ENCODE data around the gene RGS10. TPM values are rescaled to one million over a fixed set of nuclear protein-coding genes. Genes with fewer than 3 reads are reported as not detected.

Gene RGS10
- total and polyA plus RNA-seq, 9 of the 15 experiments (the other 6 are each of a cell fraction or from before 2014, with no cell fraction given) = 31.9 to 123 (median 62.1) TPM

GRCh38 chr10:119477444-119477843 is 65.1 kb downstream of the RGS10 start (continued):
- TF ChIP-seq, protein P1, sequence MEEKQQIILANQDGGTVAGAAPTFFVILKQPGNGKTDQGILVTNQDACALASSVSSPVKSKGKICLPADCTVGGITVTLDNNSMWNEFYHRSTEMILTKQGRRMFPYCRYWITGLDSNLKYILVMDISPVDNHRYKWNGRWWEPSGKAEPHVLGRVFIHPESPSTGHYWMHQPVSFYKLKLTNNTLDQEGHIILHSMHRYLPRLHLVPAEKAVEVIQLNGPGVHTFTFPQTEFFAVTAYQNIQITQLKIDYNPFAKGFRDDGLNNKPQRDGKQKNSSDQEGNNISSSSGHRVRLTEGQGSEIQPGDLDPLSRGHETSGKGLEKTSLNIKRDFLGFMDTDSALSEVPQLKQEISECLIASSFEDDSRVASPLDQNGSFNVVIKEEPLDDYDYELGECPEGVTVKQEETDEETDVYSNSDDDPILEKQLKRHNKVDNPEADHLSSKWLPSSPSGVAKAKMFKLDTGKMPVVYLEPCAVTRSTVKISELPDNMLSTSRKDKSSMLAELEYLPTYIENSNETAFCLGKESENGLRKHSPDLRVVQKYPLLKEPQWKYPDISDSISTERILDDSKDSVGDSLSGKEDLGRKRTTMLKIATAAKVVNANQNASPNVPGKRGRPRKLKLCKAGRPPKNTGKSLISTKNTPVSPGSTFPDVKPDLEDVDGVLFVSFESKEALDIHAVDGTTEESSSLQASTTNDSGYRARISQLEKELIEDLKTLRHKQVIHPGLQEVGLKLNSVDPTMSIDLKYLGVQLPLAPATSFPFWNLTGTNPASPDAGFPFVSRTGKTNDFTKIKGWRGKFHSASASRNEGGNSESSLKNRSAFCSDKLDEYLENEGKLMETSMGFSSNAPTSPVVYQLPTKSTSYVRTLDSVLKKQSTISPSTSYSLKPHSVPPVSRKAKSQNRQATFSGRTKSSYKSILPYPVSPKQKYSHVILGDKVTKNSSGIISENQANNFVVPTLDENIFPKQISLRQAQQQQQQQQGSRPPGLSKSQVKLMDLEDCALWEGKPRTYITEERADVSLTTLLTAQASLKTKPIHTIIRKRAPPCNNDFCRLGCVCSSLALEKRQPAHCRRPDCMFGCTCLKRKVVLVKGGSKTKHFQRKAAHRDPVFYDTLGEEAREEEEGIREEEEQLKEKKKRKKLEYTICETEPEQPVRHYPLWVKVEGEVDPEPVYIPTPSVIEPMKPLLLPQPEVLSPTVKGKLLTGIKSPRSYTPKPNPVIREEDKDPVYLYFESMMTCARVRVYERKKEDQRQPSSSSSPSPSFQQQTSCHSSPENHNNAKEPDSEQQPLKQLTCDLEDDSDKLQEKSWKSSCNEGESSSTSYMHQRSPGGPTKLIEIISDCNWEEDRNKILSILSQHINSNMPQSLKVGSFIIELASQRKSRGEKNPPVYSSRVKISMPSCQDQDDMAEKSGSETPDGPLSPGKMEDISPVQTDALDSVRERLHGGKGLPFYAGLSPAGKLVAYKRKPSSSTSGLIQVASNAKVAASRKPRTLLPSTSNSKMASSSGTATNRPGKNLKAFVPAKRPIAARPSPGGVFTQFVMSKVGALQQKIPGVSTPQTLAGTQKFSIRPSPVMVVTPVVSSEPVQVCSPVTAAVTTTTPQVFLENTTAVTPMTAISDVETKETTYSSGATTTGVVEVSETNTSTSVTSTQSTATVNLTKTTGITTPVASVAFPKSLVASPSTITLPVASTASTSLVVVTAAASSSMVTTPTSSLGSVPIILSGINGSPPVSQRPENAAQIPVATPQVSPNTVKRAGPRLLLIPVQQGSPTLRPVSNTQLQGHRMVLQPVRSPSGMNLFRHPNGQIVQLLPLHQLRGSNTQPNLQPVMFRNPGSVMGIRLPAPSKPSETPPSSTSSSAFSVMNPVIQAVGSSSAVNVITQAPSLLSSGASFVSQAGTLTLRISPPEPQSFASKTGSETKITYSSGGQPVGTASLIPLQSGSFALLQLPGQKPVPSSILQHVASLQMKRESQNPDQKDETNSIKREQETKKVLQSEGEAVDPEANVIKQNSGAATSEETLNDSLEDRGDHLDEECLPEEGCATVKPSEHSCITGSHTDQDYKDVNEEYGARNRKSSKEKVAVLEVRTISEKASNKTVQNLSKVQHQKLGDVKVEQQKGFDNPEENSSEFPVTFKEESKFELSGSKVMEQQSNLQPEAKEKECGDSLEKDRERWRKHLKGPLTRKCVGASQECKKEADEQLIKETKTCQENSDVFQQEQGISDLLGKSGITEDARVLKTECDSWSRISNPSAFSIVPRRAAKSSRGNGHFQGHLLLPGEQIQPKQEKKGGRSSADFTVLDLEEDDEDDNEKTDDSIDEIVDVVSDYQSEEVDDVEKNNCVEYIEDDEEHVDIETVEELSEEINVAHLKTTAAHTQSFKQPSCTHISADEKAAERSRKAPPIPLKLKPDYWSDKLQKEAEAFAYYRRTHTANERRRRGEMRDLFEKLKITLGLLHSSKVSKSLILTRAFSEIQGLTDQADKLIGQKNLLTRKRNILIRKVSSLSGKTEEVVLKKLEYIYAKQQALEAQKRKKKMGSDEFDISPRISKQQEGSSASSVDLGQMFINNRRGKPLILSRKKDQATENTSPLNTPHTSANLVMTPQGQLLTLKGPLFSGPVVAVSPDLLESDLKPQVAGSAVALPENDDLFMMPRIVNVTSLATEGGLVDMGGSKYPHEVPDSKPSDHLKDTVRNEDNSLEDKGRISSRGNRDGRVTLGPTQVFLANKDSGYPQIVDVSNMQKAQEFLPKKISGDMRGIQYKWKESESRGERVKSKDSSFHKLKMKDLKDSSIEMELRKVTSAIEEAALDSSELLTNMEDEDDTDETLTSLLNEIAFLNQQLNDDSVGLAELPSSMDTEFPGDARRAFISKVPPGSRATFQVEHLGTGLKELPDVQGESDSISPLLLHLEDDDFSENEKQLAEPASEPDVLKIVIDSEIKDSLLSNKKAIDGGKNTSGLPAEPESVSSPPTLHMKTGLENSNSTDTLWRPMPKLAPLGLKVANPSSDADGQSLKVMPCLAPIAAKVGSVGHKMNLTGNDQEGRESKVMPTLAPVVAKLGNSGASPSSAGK (IDR thresholded peaks at IDR 0.05) = no peak
- no peak for TF ChIP-seq MTA3 (IDR thresholded peaks at IDR 0.05; ENCODE audit: borderline replicate concordance)
- no peak for TF ChIP-seq ZBTB7A (IDR thresholded peaks at IDR 0.05; ENCODE audit: borderline replicate concordance, control insufficient read depth, low read depth, low read length)
- no peak for TF ChIP-seq CHD4 (IDR thresholded peaks at IDR 0.05; ENCODE audit: insufficient read depth, insufficient replicate concordance, low read depth, low read length, poor library complexity, severe bottlenecking)
- TF ChIP-seq ZBTB11 (CRISPR knock-in tag; IDR thresholded peaks at IDR 0.05) = no peak
- no peak for TF ChIP-seq PHB2 (IDR thresholded peaks at IDR 0.05; ENCODE audit: low read depth)
